Stimulated activated CD4-positive, alpha-beta T cell treated with anti-CD3 and anti-CD28 coated beads, TNF-alpha, amount 100 ng/mL, for 4 hours (primary cell): Measurements from ENCODE around the gene ZMYM4.
"Not testable (repeated sequence)": the region's sequence is repeated elsewhere in the genome, so short reads cannot be mapped to it uniquely, and the experiment has no call there.

Experiments used
- DNase-seq, 3 experiments: peaks; one replicate each; pipeline ENCODE4 v3.0.0-alpha.2; 2020; ENCODE audit warnings: low read depth in 3 of 3

ZMYM4 gene

GRCh38 chr1:35324486-35324885, 56.0 kb downstream of the ZMYM4 start:
- DNase-seq = no peak

- no peak for DNase-seq
These were observed 57.8 kb downstream of the ZMYM4 start for GRCh38 chr1:35326246-35326866.

GRCh38 chr1:35331618-35332017, 63.1 kb downstream of the ZMYM4 start:
- not testable (repeated sequence) for DNase-seq

GRCh38 chr1:35334485-35334884, 66.0 kb downstream of the ZMYM4 start:
- no peak for DNase-seq

- no peak for DNase-seq
These were observed 72.0 kb downstream of the ZMYM4 start for GRCh38 chr1:35340519-35340918.

- no peak for DNase-seq
These were observed 77.0 kb downstream of the ZMYM4 start for GRCh38 chr1:35345439-35345981.

GRCh38 chr1:35350872-35351271, 82.4 kb downstream of the ZMYM4 start:
- no peak for DNase-seq

GRCh38 chr1:35359995-35360394, 91.5 kb downstream of the ZMYM4 start:
- DNase-seq = no peak

- DNase-seq = no peak
These were observed 93.1 kb downstream of the ZMYM4 start for GRCh38 chr1:35361638-35362037.

- no peak for DNase-seq
These were observed 96.2 kb downstream of the ZMYM4 start for GRCh38 chr1:35364741-35365140.

- no peak for DNase-seq
These were observed 99.4 kb downstream of the ZMYM4 start for GRCh38 chr1:35367914-35368313.

GRCh38 chr1:35369922-35370671, 101.6 kb downstream of the ZMYM4 start:
- no peak for DNase-seq

- DNase-seq = no peak
These were observed 103.0 kb downstream of the ZMYM4 start for GRCh38 chr1:35371506-35371905.

- no peak for DNase-seq
These were observed 109.0 kb downstream of the ZMYM4 start for GRCh38 chr1:35377555-35377954.

GRCh38 chr1:35379317-35380000, 111.0 kb downstream of the ZMYM4 start:
- DNase-seq = no peak

GRCh38 chr1:35380111-35380510, 111.6 kb downstream of the ZMYM4 start:
- DNase-seq = not testable (repeated sequence)

- DNase-seq = no peak
These were observed 113.6 kb downstream of the ZMYM4 start for GRCh38 chr1:35382107-35382506.

- DNase-seq = no peak
These were observed 117.8 kb downstream of the ZMYM4 start for GRCh38 chr1:35386290-35386689.

GRCh38 chr1:35386959-35387358, 118.5 kb downstream of the ZMYM4 start:
- no peak for DNase-seq

GRCh38 chr1:35390600-35391494, 122.3 kb downstream of the ZMYM4 start:
- DNase-seq = no peak

- no peak for DNase-seq
These were observed 125.9 kb downstream of the ZMYM4 start for GRCh38 chr1:35394386-35394785.

GRCh38 chr1:35398739-35399138, 130.2 kb downstream of the ZMYM4 start:
- no peak for DNase-seq
